SK-N-SH treated with all-trans-retinoic acid at 6 μM for 48 hours (cell line): ENCODE results near the gene FRK.

Source experiments
- ATAC-seq: fragments of 200-7000 bp; cut with Tn5 transposase; 3 replicates; pipeline ENCODE4 v1.9.1; 2020; ENCODE audit warnings: mild to moderate bottlenecking, moderate library complexity
- ARNTL ChIP-seq: fragments of 450-650 bp; formaldehyde crosslinking; IDR thresholded peaks from 2 replicates; pipeline ENCODE4 v1.5.0; 2020; ENCODE audit warnings: low read depth, mild to moderate bottlenecking, moderate library complexity, borderline replicate concordance
- CREB5 ChIP-seq: fragments of 250-450 bp; sonication (Bioruptor Pico); IDR thresholded peaks from 2 replicates; pipeline ENCODE4 v1.5.1; 2020; ENCODE audit warnings: low read depth, mild to moderate bottlenecking, moderate library complexity
- CSDC2 ChIP-seq: fragments of 250-450 bp; sonication (Bioruptor Pico); IDR thresholded peaks from 2 replicates; pipeline ENCODE4 v1.5.0; 2020; ENCODE audit warnings: mild to moderate bottlenecking, moderate library complexity
- CSRNP3 ChIP-seq: fragments of 250-450 bp; sonication (Bioruptor Pico); IDR thresholded peaks from 2 replicates; pipeline ENCODE4 v1.5.1; 2021; ENCODE audit warnings: mild to moderate bottlenecking, moderate library complexity
- ESRRG ChIP-seq: fragments of 250-450 bp; sonication (Bioruptor Pico); IDR thresholded peaks from 2 replicates; pipeline ENCODE4 v1.6.1; 2021; ENCODE audit warnings: mild to moderate bottlenecking
- GLIS3 ChIP-seq: fragments of 250-450 bp; sonication (Bioruptor Pico); IDR thresholded peaks from 2 replicates; pipeline ENCODE4 v1.5.0; 2020; ENCODE audit warnings: mild to moderate bottlenecking, moderate library complexity
- ISL1 ChIP-seq: fragments of 250-450 bp; sonication (Bioruptor Pico); IDR thresholded peaks from 2 replicates; pipeline ENCODE4 v2.1.2; 2022; ENCODE audit warnings: mild to moderate bottlenecking, moderate library complexity
- OSR1 ChIP-seq: fragments of 250-450 bp; sonication (Bioruptor Pico); IDR thresholded peaks from 2 replicates; pipeline ENCODE4 v1.8.0; 2022; ENCODE audit warnings: moderate library complexity, mild to moderate bottlenecking, inconsistent platforms
- PATZ1 ChIP-seq: fragments of 250-450 bp; sonication (Bioruptor Pico); IDR thresholded peaks from 2 replicates; pipeline ENCODE4 v1.8.0; 2020; ENCODE audit warnings: mild to moderate bottlenecking, moderate library complexity, borderline replicate concordance
- POU6F1 ChIP-seq: fragments of 250-450 bp; sonication (Bioruptor Pico); IDR thresholded peaks from 2 replicates; pipeline ENCODE4 v1.8.0; 2021; ENCODE audit warnings: low read depth, mild to moderate bottlenecking, moderate library complexity, borderline replicate concordance
- PPARA ChIP-seq: fragments of 250-450 bp; sonication (Bioruptor Pico); IDR thresholded peaks from 2 replicates; pipeline ENCODE4 v1.5.0; 2020; ENCODE audit warnings: mild to moderate bottlenecking, borderline replicate concordance
- RARB ChIP-seq: fragments of 250-450 bp; sonication (Bioruptor Pico); IDR thresholded peaks from 2 replicates; pipeline ENCODE4 v1.8.0; 2021; ENCODE audit warnings: mild to moderate bottlenecking, moderate library complexity
- SNAI2 ChIP-seq: fragments of 250-450 bp; sonication (Bioruptor Pico); IDR thresholded peaks from 2 replicates; pipeline ENCODE4 v1.5.0; 2020; ENCODE audit warnings: mild to moderate bottlenecking, moderate library complexity
- TCF4 ChIP-seq: fragments of 250-450 bp; sonication (Bioruptor Pico); IDR thresholded peaks from 2 replicates; pipeline ENCODE4 v1.8.0; 2021; ENCODE audit warnings: mild to moderate bottlenecking, moderate library complexity, borderline replicate concordance
- TSHZ2 ChIP-seq: fragments of 250-450 bp; sonication (Bioruptor Pico); IDR thresholded peaks from 2 replicates; pipeline ENCODE4 v1.5.0; 2020; ENCODE audit warnings: mild to moderate bottlenecking, moderate library complexity
- ZC3H10 ChIP-seq: fragments of 250-450 bp; sonication (Bioruptor Pico); IDR thresholded peaks from 2 replicates; pipeline ENCODE4 v1.5.1; 2021; ENCODE audit warnings: mild to moderate bottlenecking, moderate library complexity
- ZFP3 ChIP-seq: fragments of 250-450 bp; sonication (Bioruptor Pico); IDR thresholded peaks from 2 replicates; pipeline ENCODE4 v1.5.0; 2020; ENCODE audit warnings: mild to moderate bottlenecking, moderate library complexity
- ZNF565 ChIP-seq: fragments of 450-650 bp; formaldehyde crosslinking; conservative IDR thresholded peaks from 2 replicates; pipeline ENCODE4 v1.5.0; 2020; ENCODE audit warnings: low read depth, mild to moderate bottlenecking, moderate library complexity
- ZNF70 ChIP-seq: fragments of 450-650 bp; formaldehyde crosslinking; IDR thresholded peaks from 2 replicates; pipeline ENCODE4 v1.5.0; 2020; ENCODE audit warnings: mild to moderate bottlenecking, moderate library complexity
- ZNF8 ChIP-seq: fragments of 450-650 bp; formaldehyde crosslinking; IDR thresholded peaks from 2 replicates; pipeline ENCODE4 v1.5.0; 2020; ENCODE audit warnings: mild to moderate bottlenecking, moderate library complexity

The FRK gene

GRCh38 chr6:116050737-116051136, 10.0 kb downstream of the FRK start:
- TF ChIP-seq ESRRG, result no peak
- no peak for TF ChIP-seq TCF4 (CRISPR knock-in tag)
- TF ChIP-seq ZNF70 (CRISPR knock-in tag), result no peak
- TF ChIP-seq PATZ1, result no peak
- no peak for TF ChIP-seq ZNF8 (CRISPR knock-in tag)
- TF ChIP-seq TSHZ2, result no peak
- no peak for TF ChIP-seq RARB
- no peak for TF ChIP-seq OSR1 (CRISPR knock-in tag)
- no peak for TF ChIP-seq CREB5 (CRISPR knock-in tag)
- no peak for TF ChIP-seq CSRNP3 (CRISPR knock-in tag)
- TF ChIP-seq ISL1 (CRISPR knock-in tag), result no peak
- TF ChIP-seq SNAI2 (CRISPR knock-in tag), result no peak
- TF ChIP-seq POU6F1 (CRISPR knock-in tag), result no peak
- TF ChIP-seq ARNTL, result no peak
- TF ChIP-seq GLIS3 (CRISPR knock-in tag), result no peak
- TF ChIP-seq ZNF565 (CRISPR knock-in tag), result no peak
- TF ChIP-seq ZFP3 (CRISPR knock-in tag), result no peak
- ATAC-seq, result no peak

- ATAC-seq, result no peak
- TF ChIP-seq SNAI2 (CRISPR knock-in tag), result no peak
- no peak for TF ChIP-seq TCF4 (CRISPR knock-in tag)
- no peak for TF ChIP-seq GLIS3 (CRISPR knock-in tag)
- no peak for TF ChIP-seq POU6F1 (CRISPR knock-in tag)
- TF ChIP-seq ZC3H10 (CRISPR knock-in tag), result no peak
- no peak for TF ChIP-seq ISL1 (CRISPR knock-in tag)
- TF ChIP-seq CREB5 (CRISPR knock-in tag), result no peak
- TF ChIP-seq ZNF70 (CRISPR knock-in tag), result no peak
- TF ChIP-seq PATZ1, result no peak
- no peak for TF ChIP-seq PPARA
- no peak for TF ChIP-seq CSRNP3 (CRISPR knock-in tag)
- no peak for TF ChIP-seq CSDC2 (CRISPR knock-in tag)
- TF ChIP-seq ESRRG, result no peak
- no peak for TF ChIP-seq ZNF8 (CRISPR knock-in tag)
- no peak for TF ChIP-seq ZFP3 (CRISPR knock-in tag)
- no peak for TF ChIP-seq ARNTL
These were observed 11.4 kb downstream of the FRK start for GRCh38 chr6:116049321-116049720.
